ENCODE results near the gene FGFR3. TPM values are rescaled to one million over a fixed set of nuclear protein-coding genes. Genes with fewer than 3 reads are reported as not detected.

The FGFR3 gene
- total and polyA plus RNA-seq, 2 of the 8 experiments (the other 6 are each of a cell fraction or from before 2014, with no cell fraction given) = 9.0 to 19.5 TPM

DNA sequence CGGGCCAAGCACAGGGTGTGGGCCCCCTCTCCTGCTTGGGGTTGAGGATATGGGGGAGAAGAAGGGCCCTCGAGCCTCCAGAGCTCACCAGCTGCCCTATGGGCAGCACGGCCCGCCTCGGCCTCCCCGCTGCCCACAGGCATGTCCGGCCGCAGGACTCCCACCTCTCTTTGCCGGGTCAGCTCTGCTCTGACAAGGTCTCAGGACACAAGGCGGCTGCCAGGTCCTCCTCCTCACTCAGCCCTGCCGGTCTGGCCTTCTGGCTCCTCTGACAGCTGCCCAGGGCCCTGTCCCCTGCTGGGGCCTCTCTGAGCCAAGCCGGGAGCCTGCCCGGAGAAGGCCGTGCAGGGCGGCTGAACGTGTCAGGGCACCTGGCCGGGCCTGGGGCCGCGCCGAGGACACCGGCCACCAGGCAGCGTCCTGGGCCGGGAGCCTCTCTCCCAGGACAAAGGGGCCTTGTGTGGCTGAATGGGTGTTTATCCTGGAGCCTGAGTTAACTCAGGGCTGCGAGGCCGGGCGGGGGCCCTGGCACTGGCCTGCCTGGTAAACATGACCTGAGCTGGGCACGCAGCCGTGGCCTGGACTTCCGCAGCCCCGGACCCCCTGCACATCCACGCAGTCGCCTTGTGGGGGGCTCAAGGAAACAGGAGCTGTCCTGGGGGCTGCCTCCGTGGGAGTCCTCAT, 46.0 kb upstream of the FGFR3 start:
- ChIA-PET CTCF (ENCODE audit: partially characterized antibody) (interaction anchor here (0.8 to 52.9 kb wide), 16 partner anchors 10 to 163 kb away, joined by 3 to 2507 read pairs (median 9); partner anchors contain the start of gene FGFR3), POLR2A (ENCODE audit: partially characterized antibody) (interaction anchor here (1.4 to 5.6 kb wide), 6 partner anchors 10 to 65 kb away, joined by 4 to 38 read pairs (median 12); partner anchors contain the start of genes TACC3 and TMEM129)
- no peak overlapping the region for H3K4me2 ChIP-seq (ENCODE audit: insufficient read depth in 1 of 2, low read depth in 2 of 2, low read length in 2 of 2)
- H4K5ac ChIP-seq (ENCODE audit: insufficient read length, low read depth, low read length) = no peak overlapping the region
- H3K9ac ChIP-seq (replicated peaks in 1 of 4; ENCODE audit: extremely low read depth in 1 of 4, low read depth in 3 of 4, low read length in 3 of 4) = no peak overlapping the region
- H2BK12ac ChIP-seq (ENCODE audit: low read depth, low read length) = no peak overlapping the region
- H3K36me3 ChIP-seq (ENCODE audit: control insufficient read depth in 2 of 4, insufficient read depth in 4 of 4, low read length in 3 of 4) = peaks cover 2 to 26% (median 20%) of the 10 kb centered on the region in 4 experiments; a peak in 6 of 8 replicates
- no peak overlapping the region for H3K27ac ChIP-seq (ENCODE audit: low read depth, low read length)
- no peak overlapping the region for H3K56ac ChIP-seq (replicated peaks; ENCODE audit: insufficient read length, low read depth, low read length)
- no peak overlapping the region; the same call in 1 of the 2 replicates for H4K8ac ChIP-seq (ENCODE audit: extremely low read depth, insufficient read depth, low read length)
- H3K79me1 ChIP-seq (ENCODE audit: low read depth, low read length) = no peaks in the 10 kb centered on the region
- no peaks in the 10 kb centered on the region for H3K9me3 ChIP-seq (ENCODE audit: insufficient read depth in 2 of 2, low read depth in 1 of 2, low read length in 1 of 2)
- no peak overlapping the region for H3K4me3 ChIP-seq (ENCODE audit: extremely low read depth in 1 of 4, insufficient read depth in 2 of 4, low read depth in 3 of 4, low read length in 4 of 4)
- H2BK20ac ChIP-seq (ENCODE audit: low read length) = no peak overlapping the region
- H2AK5ac ChIP-seq (ENCODE audit: low read depth, low read length) = no peak overlapping the region
- FAIRE-seq (no peak), DNase-seq (ENCODE audit: low read depth in 1 of 2, low spot score in 2 of 2) (no peak)
- H4K20me1 ChIP-seq (replicated peaks in 1 of 2; ENCODE audit: control insufficient read depth in 1 of 2, insufficient read depth in 2 of 2, low read length in 2 of 2) = peaks cover 5 to 6% of the 10 kb centered on the region in 2 experiments
- no peak overlapping the region for H2BK120ac ChIP-seq (replicated peaks; ENCODE audit: low read depth, low read length)
- TF ChIP-seq RXRA (IDR thresholded peaks at IDR 0.05; ENCODE audit: insufficient read depth, low read depth, low read length) = no peak
- TF ChIP-seq POLR2AphosphoS5 (IDR thresholded peaks at IDR 0.05; ENCODE audit: low read depth, low read length) = no peak
- no peak overlapping the region for H3K4ac ChIP-seq (replicated peaks; ENCODE audit: insufficient read length, low read depth, low read length)
- no peak overlapping the region; the same call in 1 of the 2 replicates for H2BK15ac ChIP-seq (ENCODE audit: low read length)
- no peak overlapping the region for H4K91ac ChIP-seq (replicated peaks; ENCODE audit: insufficient read length, low read length)
- 88% methylated on average over 31 of the region's 33 CpGs; no CpG with 5 or more reads in 1 of the 2 experiments for WGBS, 2 experiments (ENCODE audit: extremely low coverage in 1 of 2, insufficient coverage in 1 of 2, insufficient read length in 1 of 2, insufficient replicate concordance in 2 of 2, low coverage in 1 of 2, low lambda C conversion rate in 2 of 2, missing lambda C conversion rate in 1 of 2)
- no peak overlapping the region for H2AFZ ChIP-seq (ENCODE audit: low read length)
- H3K18ac ChIP-seq (ENCODE audit: extremely low read depth, low read length) = no peak overlapping the region
- no peaks in the 10 kb centered on the region for H3K23me2 ChIP-seq (ENCODE audit: low read depth, low read length)
- H3K27me3 ChIP-seq (replicated peaks in 1 of 4; ENCODE audit: control insufficient read depth in 3 of 4, extremely low read depth in 1 of 4, insufficient read depth in 3 of 4, low read length in 3 of 4) = peaks cover 0 to 4% (median 0%) of the 10 kb centered on the region in 4 experiments; a peak in 2 of 7 replicates
- no peak overlapping the region; the same call in 1 of the 2 replicates for H2BK5ac ChIP-seq (ENCODE audit: low read depth, low read length)
- H3K14ac ChIP-seq (ENCODE audit: insufficient read length) = no peak overlapping the region
- peaks cover 0 to 9% (median 6%) of the 10 kb centered on the region in 4 experiments; a peak in 6 of 7 replicates for H3K4me1 ChIP-seq (replicated peaks in 1 of 4; ENCODE audit: control insufficient read depth in 3 of 4, insufficient read depth in 4 of 4, low read length in 3 of 4)
- no peak overlapping the region for H3K23ac ChIP-seq (ENCODE audit: insufficient read length)
- H3K79me2 ChIP-seq (ENCODE audit: control insufficient read depth in 1 of 2, insufficient read depth in 2 of 2, low read length in 2 of 2) = no peaks in the 10 kb centered on the region

Measured in H1 (cell line).